B cell (primary cell): Measurements from ENCODE around the gene LAMA3. TPM values are rescaled to one million over a fixed set of nuclear protein-coding genes. Genes with fewer than 3 reads are reported as not detected.

Experiments
- ATAC-seq: fragments of 200-7000 bp; cut with Tn5 transposase; one replicate; pipeline ENCODE4 v1.10.0; 2021; ENCODE audit warnings: low read depth, mild to moderate bottlenecking, moderate number of reproducible peaks, moderate library complexity
- CTCF ChIA-PET: fragments of 350-600 bp; sonication (Branson Sonifier 250); formaldehyde crosslinking; loops from one replicate; lab custom pipeline; 2021; ENCODE audit warnings: antibody characterized with exemption, inconsistent platforms; lab: Charles Lee
- POLR2A ChIA-PET: fragments of 350-600 bp; sonication (Branson Sonifier 250); formaldehyde crosslinking; loops from one replicate; lab custom pipeline; 2021; ENCODE audit warnings: antibody characterized with exemption; lab: Charles Lee
- DNase-seq: peaks from one replicate; pipeline ENCODE4 v3.0.0; 2013
- H2AFZ ChIP-seq: 2 replicates; pipeline ENCODE4 v1.6.1; 2012; ENCODE audit warnings: mild to moderate bottlenecking, low read depth, low read length; ENCODE audit not compliant: insufficient read depth, poor library complexity, severe bottlenecking
- H3K27ac ChIP-seq, 2 donors: 1 replicate in 1 of 2; 2 replicates in 1 of 2; pipeline ENCODE4 v1.5.1; 2012 to 2013; ENCODE audit warnings: low read length in 2 of 2, mild to moderate bottlenecking in 2 of 2, moderate library complexity in 1 of 2
- H3K27me3 ChIP-seq, 4 experiments: fragments of 200-600 bp in 1 of 4; sonication (generic) in 1 of 4; replicated peaks in 1 of 4; 1 replicate in 2 of 4; 2 replicates in 2 of 4; pipeline versions ENCODE4 v1.6.1 to v1.7.0; 2013 to 2016; ENCODE audit warnings: low read length in 3 of 4, mild to moderate bottlenecking in 2 of 4, mixed read lengths in 1 of 4, moderate library complexity in 1 of 4; ENCODE audit not compliant: insufficient read depth in 4 of 4, control insufficient read depth in 3 of 4; ENCODE audit errors: control extremely low read depth in 1 of 4
- H3K36me3 ChIP-seq, 2 experiments: replicated peaks in 1 of 2; 1 replicate in 1 of 2; 2 replicates in 1 of 2; pipeline versions ENCODE4 v1.6.1 to v1.7.1; 2013; ENCODE audit warnings: low read length in 1 of 2; ENCODE audit not compliant: insufficient read depth in 2 of 2, control insufficient read depth in 1 of 2; ENCODE audit errors: control extremely low read depth in 1 of 2, extremely low read depth in 1 of 2
- H3K4me1 ChIP-seq, 2 donors: fragments of 200-600 bp in 1 of 2; sonication (generic) in 1 of 2; 1 replicate in 1 of 2; 2 replicates in 1 of 2; pipeline versions ENCODE4 v1.5.1 to v1.6.1; 2013 to 2017; ENCODE audit warnings: low read length in 2 of 2; ENCODE audit not compliant: control insufficient read depth in 2 of 2, insufficient read depth in 2 of 2
- H3K4me2 ChIP-seq: replicated peaks from 2 replicates; pipeline ENCODE3; 2012; ENCODE audit warnings: mild to moderate bottlenecking, low read depth, low read length; ENCODE audit not compliant: poor library complexity, severe bottlenecking
- H3K4me3 ChIP-seq, 5 experiments: fragments of 200-600 bp in 1 of 5; sonication (generic) in 1 of 5; 1 replicate in 3 of 5; 2 replicates in 2 of 5; pipeline versions ENCODE4 v1.5.1 to v1.7.0; 2011 to 2016; ENCODE audit warnings: low read length in 4 of 5, mild to moderate bottlenecking in 4 of 5, low read depth in 2 of 5, control low read depth in 1 of 5, moderate library complexity in 1 of 5; ENCODE audit not compliant: insufficient read depth in 1 of 5; ENCODE audit errors: control extremely low read depth in 1 of 5, extremely low read depth in 1 of 5
- H3K79me2 ChIP-seq: fragments of 200-600 bp; sonication (generic); one replicate; pipeline ENCODE4 v1.6.0; 2016; ENCODE audit warnings: low read length; ENCODE audit not compliant: control insufficient read depth, insufficient read depth
- H3K9ac ChIP-seq: fragments of 200-600 bp; sonication (generic); 2 replicates; pipeline ENCODE4 v1.6.1; 2017; ENCODE audit warnings: mild to moderate bottlenecking, low read length, moderate library complexity
- H3K9me3 ChIP-seq, 3 donors: one replicate each; pipeline versions ENCODE4 v1.6.1 to v1.7.1; 2013; ENCODE audit warnings: low read length in 2 of 3; ENCODE audit not compliant: control insufficient read depth in 2 of 3, insufficient read depth in 1 of 3; ENCODE audit errors: control extremely low read depth in 1 of 3
- H4K20me1 ChIP-seq: 2 replicates; pipeline ENCODE4 v1.6.0; 2012; ENCODE audit warnings: mild to moderate bottlenecking, low read length; ENCODE audit not compliant: insufficient read depth, control insufficient read depth, poor library complexity, severe bottlenecking
- H3K27ac Mint-ChIP-seq: one replicate; pipeline ENCODE4 v1.8.0; 2021; ENCODE audit warnings: mixed read lengths
- H3K27me3 Mint-ChIP-seq: one replicate; pipeline ENCODE4 v1.8.0; 2021; ENCODE audit warnings: mixed read lengths
- H3K4me1 Mint-ChIP-seq: one replicate; pipeline ENCODE4 v1.8.0; 2021; ENCODE audit warnings: mixed read lengths
- H3K4me3 Mint-ChIP-seq: one replicate; pipeline ENCODE4 v1.8.0; 2021; ENCODE audit warnings: mixed read lengths
- H3K9me3 Mint-ChIP-seq: one replicate; pipeline ENCODE4 v1.8.0; 2022; ENCODE audit warnings: mixed read lengths; ENCODE audit not compliant: insufficient read depth
- CTCF ChIP-seq: fragments of 200-600 bp; IDR thresholded peaks from one replicate; pipeline ENCODE4 v1.8.0; 2022; ENCODE audit warnings: antibody characterized with exemption, mild to moderate bottlenecking
- EZH2 ChIP-seq: IDR thresholded peaks from 2 replicates; pipeline ENCODE4 v1.6.1; 2012; ENCODE audit warnings: borderline replicate concordance, low read depth, mild to moderate bottlenecking, moderate library complexity, low read length; ENCODE audit not compliant: insufficient read depth, poor library complexity, severe bottlenecking
- WGBS: methylation state at CpG from one replicate; pipeline ENCODE4 v1.1.5; 2013; ENCODE audit warnings: missing lambda C conversion rate; ENCODE audit not compliant: insufficient coverage; 5-methylcytosine and 5-hydroxymethylcytosine counted together
- intact Hi-C: fragments of 100-400 bp; cut with micrococcal nuclease; formaldehyde crosslinking; loops from one replicate; pipeline ENCODE4 v1.10.0; 2022
- polyA plus RNA-seq: library from polyadenylated mRNA; depleted of rRNA; stranded (reverse); fragments of >200 nt; gene quantifications from 2 replicates; pipeline ENCODE4 v1.2.3, GENCODE V29; 2012
- total RNA-seq, 2 donors: library from RNA; stranded (reverse); fragments of 120-200 nt in 1 of 2; gene quantifications; 1 replicate in 1 of 2; 2 replicates in 1 of 2; pipeline versions ENCODE4 v1.2.3 to v1.2.4, GENCODE V29; 2013 to 2022

LAMA3 gene
- total and polyA plus RNA-seq, 2 donors (not counting 1 experiment from before 2014, with no cell fraction given) = 0.03 to 0.32 TPM

- no peak overlapping the region for H3K4me3 Mint-ChIP-seq
- no peak overlapping the region for H3K27ac Mint-ChIP-seq
- no peaks in the 10 kb centered on the region for H3K79me2 ChIP-seq
- no peaks in the 10 kb centered on the region for H3K4me1 Mint-ChIP-seq
- WGBS = no CpG with 5 or more reads among the region's 4 CpGs
- H3K4me3 ChIP-seq = no peak overlapping the region
- H3K9me3 ChIP-seq = peaks cover 0 to 17% (median 3%) of the 10 kb centered on the region in 3 donors
- no peak overlapping the region for H3K4me2 ChIP-seq
- no peak overlapping the region for H3K27ac ChIP-seq
- no peak for ATAC-seq
- no peak for TF ChIP-seq EZH2
- TF ChIP-seq CTCF = no peak
- no peaks in the 10 kb centered on the region for H4K20me1 ChIP-seq
- H2AFZ ChIP-seq = no peak overlapping the region
- DNase-seq = no peak
- H3K27me3 Mint-ChIP-seq = peaks cover 25% of the 10 kb centered on the region
- no peaks in the 10 kb centered on the region for H3K9me3 Mint-ChIP-seq
- intact Hi-C loops = no loop called here
- POLR2A ChIA-PET = no interaction called here
- peaks cover 0 to 2% (median 0%) of the 10 kb centered on the region in 4 experiments for H3K27me3 ChIP-seq
- CTCF ChIA-PET = no interaction called here
- no peaks in the 10 kb centered on the region for H3K4me1 ChIP-seq
- no peaks in the 10 kb centered on the region for H3K36me3 ChIP-seq
- no peak overlapping the region for H3K9ac ChIP-seq
Measured at GRCh38 chr18:23645568-23646175, 43.6 kb upstream of the LAMA3 start.

DNA sequence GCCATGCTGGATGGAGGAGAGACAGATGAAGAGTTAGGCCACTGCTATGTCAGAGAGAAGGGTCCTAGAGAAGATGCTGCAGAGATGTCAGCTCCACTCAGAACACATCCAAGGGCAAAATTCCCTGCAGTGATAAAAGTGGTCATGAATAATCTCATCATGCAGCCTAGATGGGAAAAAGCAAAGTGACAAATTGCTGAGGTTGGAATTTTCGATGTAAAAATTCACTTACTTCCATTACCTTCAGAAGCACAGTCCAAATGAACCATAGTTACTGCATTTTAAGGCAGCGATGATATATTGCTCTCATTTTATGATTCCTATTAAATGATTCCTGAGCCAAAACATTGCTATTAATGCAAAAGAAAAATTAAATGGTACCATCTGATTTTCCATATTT is 43.0 kb upstream of the LAMA3 start:
- DNase-seq (no peak), ATAC-seq (no peak)
- CTCF ChIA-PET = no interaction called here
- TF ChIP-seq EZH2 = no peak
- TF ChIP-seq CTCF = no peak
- H3K27ac Mint-ChIP-seq = no peak overlapping the region
- H3K4me3 ChIP-seq = no peak overlapping the region
- no peak overlapping the region for H2AFZ ChIP-seq
- no peak overlapping the region for H3K4me3 Mint-ChIP-seq
- no peaks in the 10 kb centered on the region for H3K36me3 ChIP-seq
- H3K27me3 Mint-ChIP-seq = peaks cover 27% of the 10 kb centered on the region
- H4K20me1 ChIP-seq = no peaks in the 10 kb centered on the region
- no peaks in the 10 kb centered on the region for H3K79me2 ChIP-seq
- H3K4me1 Mint-ChIP-seq = no peaks in the 10 kb centered on the region
- H3K9me3 Mint-ChIP-seq = no peaks in the 10 kb centered on the region
- POLR2A ChIA-PET = no interaction called here
- intact Hi-C loops = no loop called here
- H3K9ac ChIP-seq = no peak overlapping the region
- H3K4me1 ChIP-seq = no peaks in the 10 kb centered on the region
- H3K4me2 ChIP-seq = no peak overlapping the region
- WGBS = no CpG with 5 or more reads among the region's 2 CpGs
- H3K27me3 ChIP-seq = peaks cover 0 to under 1% (median 0%) of the 10 kb centered on the region in 4 experiments
- H3K9me3 ChIP-seq = peaks cover 0 to 13% (median 3%) of the 10 kb centered on the region in 3 donors
- H3K27ac ChIP-seq = no peak overlapping the region
